GM21526 (cell line): ENCODE measurements around the gene NMD3.

Experiments used
- ATAC-seq: cut with Tn5 transposase; IDR thresholded peaks from one replicate; pipeline ENCODE4 v1.9.1; 2021; ENCODE audit warnings: moderate library complexity; ENCODE audit not compliant: unreplicated experiment, low FRiP score

Gene NMD3

DNA sequence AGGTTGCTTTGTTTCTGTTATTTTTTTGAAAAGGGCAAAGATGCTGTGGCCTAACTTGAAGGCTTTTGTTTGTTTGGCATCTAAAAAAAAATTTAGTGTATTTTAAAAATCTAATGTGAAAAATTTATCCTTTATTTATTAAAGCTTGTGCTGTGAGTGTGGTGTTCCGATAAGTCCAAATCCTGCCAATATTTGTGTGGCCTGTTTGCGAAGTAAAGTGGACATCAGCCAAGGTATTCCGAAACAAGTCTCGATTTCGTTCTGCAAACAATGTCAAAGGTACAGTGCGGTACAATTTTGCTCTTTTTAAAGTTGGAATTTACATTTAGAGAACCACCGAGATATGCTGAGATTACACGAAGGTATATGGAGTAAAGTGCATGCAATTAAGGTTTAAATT is 3.7 kb downstream of the NMD3 start:
- ATAC-seq = no peak

DNA sequence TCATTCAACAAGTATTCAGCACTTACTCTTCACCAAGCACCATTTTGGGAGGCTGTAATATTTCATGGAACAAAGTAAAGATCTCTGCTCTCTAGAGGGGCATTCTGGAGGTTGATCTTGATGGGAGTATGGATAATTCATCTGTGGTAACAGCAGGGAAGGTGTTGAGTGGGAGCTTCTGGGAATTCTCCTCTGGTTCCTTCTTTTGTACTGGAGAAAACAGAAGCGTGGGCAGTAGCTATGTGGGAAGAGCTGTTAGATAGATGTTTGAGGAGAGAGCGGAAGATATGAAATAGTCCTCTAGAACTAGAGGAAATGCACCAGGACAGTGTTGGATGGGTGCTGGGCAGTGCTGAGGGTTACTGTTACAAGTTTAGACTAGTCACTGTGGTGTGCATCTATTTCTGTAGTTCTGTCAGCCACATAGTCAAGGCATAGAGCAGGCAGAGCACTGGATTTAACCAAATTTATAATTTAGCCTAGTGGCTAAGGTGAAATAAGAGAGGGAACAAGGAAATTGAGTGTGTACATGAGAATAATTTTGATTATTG is 9.6 kb downstream of the NMD3 start:
- ATAC-seq = no peak

DNA sequence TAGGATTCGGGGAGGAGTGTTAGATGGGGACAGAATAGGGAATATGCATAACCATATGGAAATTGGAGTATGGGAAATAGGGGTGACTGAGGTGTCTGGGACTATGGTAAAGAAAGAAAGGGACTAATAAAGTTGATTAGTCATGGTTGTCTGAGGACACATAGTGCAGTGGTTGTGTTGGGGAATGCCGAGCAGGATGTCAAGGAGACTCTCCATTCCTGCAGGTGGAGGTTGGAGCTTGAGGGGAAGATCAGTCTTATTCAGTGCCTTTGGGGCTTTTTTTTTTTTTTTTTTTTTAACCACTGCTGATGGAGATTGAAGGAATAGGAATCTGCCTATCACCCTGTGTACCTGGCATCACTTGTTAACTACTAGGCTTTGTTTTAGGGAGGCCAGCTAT is 10.8 kb downstream of the NMD3 start:
- no peak for ATAC-seq

- no peak for ATAC-seq
These were observed 12.4 kb downstream of the NMD3 start for GRCh38 chr3:161233557-161233956.

- no peak for ATAC-seq
These were observed 15.1 kb downstream of the NMD3 start for GRCh38 chr3:161236240-161236639.

GRCh38 chr3:161239700-161240099 is 18.6 kb downstream of the NMD3 start:
- ATAC-seq = no peak

DNA sequence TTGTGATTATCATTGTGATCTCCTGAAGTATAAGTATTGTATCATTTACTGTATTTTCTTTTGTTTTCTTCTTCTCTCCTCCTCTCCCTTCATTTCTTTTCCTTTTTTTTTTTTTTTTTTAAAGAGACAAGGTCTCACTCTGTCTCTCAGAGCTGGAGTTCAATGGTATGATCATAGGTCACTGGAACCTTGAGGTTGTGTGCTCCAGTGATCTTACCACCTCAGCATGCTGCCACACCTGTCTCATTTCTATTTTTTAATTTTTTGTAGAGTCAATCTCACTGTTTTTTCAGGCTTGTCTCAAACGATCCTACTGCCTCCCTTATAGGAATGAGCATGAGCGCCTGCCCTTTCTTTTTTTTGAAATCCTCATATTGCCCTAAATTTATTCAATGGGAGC is 23.4 kb downstream of the NMD3 start:
- no peak for ATAC-seq

- no peak for ATAC-seq
These were observed 25.9 kb downstream of the NMD3 start for GRCh38 chr3:161247049-161247448.

DNA sequence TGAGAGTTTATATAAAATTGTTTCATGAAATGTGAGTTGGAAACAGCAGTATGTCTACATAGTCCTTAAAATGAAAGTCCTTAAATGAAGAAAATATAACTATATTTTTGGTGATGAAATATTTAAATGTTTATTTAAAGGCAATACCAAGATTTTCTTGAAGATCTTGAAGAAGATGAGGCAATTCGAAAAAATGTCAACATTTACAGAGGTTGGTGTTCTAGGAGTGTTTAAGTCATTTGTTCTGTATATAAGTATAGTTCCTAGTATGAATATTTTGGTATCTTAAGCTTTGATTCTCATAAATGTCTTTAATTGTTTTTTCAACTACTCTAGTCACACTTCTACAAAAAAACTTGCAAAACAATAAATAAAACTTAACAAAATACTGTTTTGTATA is 29.0 kb downstream of the NMD3 start:
- ATAC-seq = no peak

GRCh38 chr3:161251716-161252115 is 30.6 kb downstream of the NMD3 start:
- ATAC-seq = no peak

DNA sequence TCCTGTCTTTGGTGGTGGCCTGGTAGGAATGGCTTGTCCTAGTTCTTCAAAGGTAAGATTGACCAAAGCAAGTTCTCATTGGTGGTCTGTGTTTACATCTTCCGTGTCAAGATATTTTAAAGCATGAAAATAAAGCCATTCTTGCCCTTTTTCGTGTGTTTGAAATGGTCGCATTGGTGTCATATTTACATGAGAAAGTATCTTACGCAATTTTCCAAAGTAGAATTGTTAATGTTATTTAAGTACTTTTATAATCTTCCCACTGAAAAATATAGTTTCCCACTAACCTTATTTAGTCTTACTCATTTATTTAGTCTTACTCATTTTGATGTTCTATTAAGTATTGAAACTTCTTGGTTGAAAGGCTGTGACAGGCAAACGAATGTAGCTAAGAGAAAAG is 31.0 kb downstream of the NMD3 start:
- ATAC-seq = no peak

DNA sequence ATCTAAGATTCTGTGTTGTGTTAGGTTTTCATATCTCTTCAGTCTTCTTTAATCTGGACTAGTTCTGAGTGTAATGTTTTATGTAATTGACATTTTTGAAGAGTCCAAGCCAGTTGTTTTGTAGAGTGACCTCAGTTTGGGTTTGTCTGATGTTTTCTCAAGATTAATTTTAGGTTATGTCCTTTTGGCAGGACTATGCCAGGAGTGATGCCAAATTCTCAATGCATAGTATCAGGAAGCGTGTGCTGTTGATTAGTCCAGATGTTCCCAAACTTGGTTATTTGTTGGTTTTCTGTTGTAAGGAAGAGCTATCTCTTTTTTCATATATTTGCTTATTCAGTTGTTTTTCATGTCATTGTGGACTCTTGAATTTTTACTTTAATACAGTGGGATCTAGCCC is 32.6 kb downstream of the NMD3 start:
- ATAC-seq = no peak

GRCh38 chr3:161254861-161255260 is 33.8 kb downstream of the NMD3 start:
- no peak for ATAC-seq

- no peak for ATAC-seq
These were observed 41.9 kb downstream of the NMD3 start for GRCh38 chr3:161263057-161263456.

GRCh38 chr3:161264852-161265251 is 43.7 kb downstream of the NMD3 start:
- ATAC-seq = no peak

GRCh38 chr3:161265916-161266571 is 44.9 kb downstream of the NMD3 start:
- no peak for ATAC-seq

DNA sequence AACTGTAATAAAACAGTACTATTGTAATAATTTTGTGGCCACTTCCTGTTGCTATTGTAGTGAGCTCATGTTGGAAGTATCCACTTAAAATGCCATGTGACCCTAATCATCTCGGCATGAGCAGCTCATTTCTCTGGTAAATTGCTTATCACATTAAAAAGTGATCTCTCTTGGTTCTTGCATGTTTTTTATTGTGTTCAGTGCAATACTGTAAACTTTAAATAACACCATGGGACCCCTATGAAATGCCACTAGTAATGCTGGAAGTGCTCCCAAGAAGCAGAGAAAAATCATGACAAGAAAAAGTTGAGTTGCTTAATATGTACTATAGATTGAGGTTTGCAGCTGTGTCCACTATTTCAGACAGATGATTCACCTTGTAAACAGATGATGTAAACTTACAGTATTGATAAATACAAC is 45.6 kb downstream of the NMD3 start:
- no peak for ATAC-seq

DNA sequence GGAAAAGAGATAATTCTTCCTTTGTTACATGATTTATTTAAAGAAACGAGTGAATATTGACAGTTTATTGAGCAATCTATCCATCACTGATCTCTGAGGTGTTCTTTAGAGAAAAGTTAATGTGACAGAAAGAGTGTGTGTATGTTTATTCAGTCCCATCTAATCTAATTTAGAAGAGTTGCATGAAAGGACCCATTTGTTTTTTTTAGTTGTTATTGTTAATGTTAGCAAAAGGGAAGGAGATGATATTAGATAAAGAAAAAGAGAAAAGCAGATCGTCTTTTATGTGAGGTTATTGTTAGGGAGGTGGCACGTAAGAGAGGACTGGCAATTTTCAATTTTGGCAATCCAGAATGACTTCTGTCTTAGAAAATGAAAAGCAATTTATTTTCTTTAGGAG is 46.5 kb downstream of the NMD3 start:
- ATAC-seq = no peak

DNA sequence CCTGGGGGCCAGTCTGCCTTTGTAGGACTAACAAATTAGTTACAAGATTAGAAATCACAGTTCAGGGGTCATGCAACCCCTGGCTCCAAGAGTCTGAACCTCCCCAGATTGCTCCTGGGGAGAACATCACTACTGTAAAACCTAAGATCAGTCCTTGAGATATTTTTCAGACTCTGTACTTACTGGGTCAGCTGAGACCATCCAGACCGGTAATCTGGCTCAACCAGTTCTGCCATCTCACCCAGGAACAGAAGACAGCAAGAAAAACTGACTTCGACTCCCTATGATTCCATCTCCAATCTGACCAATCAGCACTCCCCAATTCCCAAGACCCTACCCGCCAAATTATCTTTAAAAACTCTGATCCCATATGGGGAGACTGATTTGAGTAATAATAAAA is 47.5 kb downstream of the NMD3 start:
- no peak for ATAC-seq

- no peak for ATAC-seq
These were observed 49.9 kb downstream of the NMD3 start for GRCh38 chr3:161270991-161271390.

DNA sequence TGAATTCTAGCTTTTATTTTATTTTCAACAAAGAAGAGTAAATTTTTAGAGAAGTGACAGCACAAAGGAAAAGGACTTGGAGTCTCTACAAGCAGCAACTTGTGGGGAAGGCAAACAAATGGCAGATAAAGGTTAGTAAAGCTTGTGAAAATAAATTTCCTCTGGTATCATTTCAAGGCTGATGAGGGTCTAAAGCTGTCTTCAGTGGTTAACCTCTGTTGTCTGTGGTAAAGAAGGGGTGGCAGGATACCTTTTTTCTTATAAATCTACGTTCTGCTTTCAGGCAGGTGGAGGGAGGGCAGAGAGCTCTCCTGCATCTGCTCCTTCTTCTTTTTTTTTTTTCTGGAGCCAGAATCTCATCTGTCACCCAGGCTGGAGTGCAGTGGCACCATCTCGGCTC is 50.5 kb downstream of the NMD3 start:
- no peak for ATAC-seq

DNA sequence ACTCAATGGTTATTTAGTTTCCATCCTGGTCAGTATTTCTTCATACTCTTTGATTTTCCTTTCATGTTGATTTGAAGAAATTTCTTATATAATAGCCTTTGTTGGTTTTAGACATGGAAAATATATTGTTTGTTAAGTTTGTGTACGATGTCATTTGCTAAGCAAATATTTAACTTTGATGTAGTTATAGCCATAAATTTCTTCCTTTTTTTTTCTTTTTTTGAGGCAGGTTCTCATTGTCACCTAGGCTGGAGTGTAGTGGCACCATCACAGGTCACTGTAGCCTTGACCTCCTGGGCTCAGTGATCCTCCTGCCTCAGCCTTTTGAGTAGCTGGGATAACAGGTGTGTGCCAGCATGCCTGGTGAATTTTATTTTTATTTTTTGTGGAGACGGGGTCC is 51.4 kb downstream of the NMD3 start:
- no peak for ATAC-seq
